ENCODE results near the gene ITGA5. TPM values are rescaled to one million over a fixed set of nuclear protein-coding genes. Genes with fewer than 3 reads are reported as not detected.

The ITGA5 gene
- total and polyA plus RNA-seq, 4 experiments from 2014 or later: 28.8 to 162 (median 111) TPM

DNA sequence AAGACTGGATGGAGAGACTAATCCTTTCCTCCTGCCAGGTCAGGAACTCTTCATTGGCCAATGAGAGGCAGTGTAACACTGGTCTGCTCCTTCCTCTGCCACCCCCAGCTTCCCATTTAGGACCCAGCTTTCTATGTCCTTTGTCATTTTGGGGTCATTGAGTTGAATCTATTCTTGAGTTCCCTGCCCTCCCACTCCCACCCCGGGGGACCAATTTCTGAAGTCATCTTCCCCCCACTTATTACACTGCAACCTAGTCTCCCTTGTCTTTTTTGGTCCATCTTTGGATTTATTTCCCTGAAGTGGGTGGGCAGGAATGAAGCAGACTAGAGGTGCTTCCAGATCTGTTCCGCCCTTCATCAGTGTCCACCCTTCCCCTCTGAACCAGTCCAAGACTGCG, 7.6 kb upstream of the ITGA5 start:
- intact Hi-C loops (cut with micrococcal nuclease): loop anchor here (1.0 kb wide), 1 partner anchor 13 kb away; no protein-coding TSS in a partner anchor
- Mint-ChIP-seq H3K9me3 (no peaks in the 10 kb centered on the region), H3K4me1 (peaks cover 7 to 33% (median 22%) of the 10 kb centered on the region in 4 donors), H3K27me3 (peaks cover 0 to 1% of the 10 kb centered on the region in 2 donors), H3K4me3 (no peak overlapping the region), H3K27ac (no peak overlapping the region), H3K36me3 (no peaks in the 10 kb centered on the region)
- ChIA-PET CTCF (ENCODE audit: partially characterized antibody) (interaction anchor here (3.7 to 29.3 kb wide), 3 partner anchors 9 to 26 kb away, joined by 32 to 938 read pairs (median 58); partner anchors contain the start of gene ITGA5), POLR2A (ENCODE audit: partially characterized antibody) (interaction anchor here (7.4 kb wide), 1 partner anchor 13 kb away, joined by 64 read pairs; no protein-coding TSS in a partner anchor)
- H3K36me3 ChIP-seq (ENCODE audit: insufficient read depth, low read length): no peaks in the 10 kb centered on the region
- H3K27ac ChIP-seq (ENCODE audit: low read depth, low read length): no peak overlapping the region
- H3K4me1 ChIP-seq (ENCODE audit: insufficient read depth, low read length): peaks cover 26% of the 10 kb centered on the region
- no peak for DNase-seq
- H3K27me3 ChIP-seq (ENCODE audit: insufficient read depth, low read length): no peaks in the 10 kb centered on the region
- no peak overlapping the region for H3K4me3 ChIP-seq (ENCODE audit: low read length in 2 of 2)
- no peaks in the 10 kb centered on the region for H3K9me3 ChIP-seq (ENCODE audit: control insufficient read depth in 1 of 2, low read length in 2 of 2)

DNA sequence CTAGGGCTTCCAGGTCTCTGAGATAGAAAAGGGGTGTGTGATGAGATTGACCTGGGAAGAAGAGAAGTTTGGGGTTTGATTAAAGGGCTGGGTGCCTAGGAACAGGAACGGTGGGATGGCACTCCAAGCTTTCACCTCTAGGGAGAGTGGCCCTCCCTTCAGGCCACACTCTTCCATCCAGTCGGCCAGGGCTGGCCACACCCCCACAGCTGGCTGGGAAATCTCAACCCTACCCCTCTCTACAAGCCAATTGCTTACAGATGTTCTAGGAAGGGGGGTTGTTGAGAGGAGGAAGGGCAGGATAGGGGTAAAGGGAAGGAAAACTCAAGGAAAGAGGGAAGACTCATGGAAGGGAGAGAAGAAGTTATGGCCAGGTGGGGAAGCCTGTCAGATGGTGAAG, 6.6 kb upstream of the ITGA5 start:
- Mint-ChIP-seq H3K27ac (peak overlapping the region in 1 of 7 donors; percentile 48), H3K4me3 (no peak overlapping the region), H3K36me3 (peaks cover 0 to 1% of the 10 kb centered on the region in 2 donors), H3K9me3 (no peaks in the 10 kb centered on the region), H3K27me3 (peaks cover 0 to 1% of the 10 kb centered on the region in 2 donors), H3K4me1 (peaks cover 11 to 35% (median 23%) of the 10 kb centered on the region in 4 donors)
- Histone ChIP-seq H3K27ac (ENCODE audit: low read depth, low read length) (no peak overlapping the region), H3K9me3 (ENCODE audit: control insufficient read depth in 1 of 2, low read length in 2 of 2) (no peaks in the 10 kb centered on the region), H3K27me3 (ENCODE audit: insufficient read depth, low read length) (no peaks in the 10 kb centered on the region), H3K36me3 (ENCODE audit: insufficient read depth, low read length) (no peaks in the 10 kb centered on the region), H3K4me1 (ENCODE audit: insufficient read depth, low read length) (peaks cover 22% of the 10 kb centered on the region), H3K4me3 (ENCODE audit: low read length in 2 of 2) (no peak overlapping the region)
- POLR2A ChIA-PET (ENCODE audit: partially characterized antibody): interaction anchor here (2.4 to 7.4 kb wide), 2 partner anchors 12 to 26 kb away, joined by 7 to 64 read pairs; no protein-coding TSS in a partner anchor
- CTCF ChIA-PET (ENCODE audit: partially characterized antibody): interaction anchor here (8.7 to 29.3 kb wide), 2 partner anchors 13 to 25 kb away, joined by 58 to 938 read pairs; no protein-coding TSS in a partner anchor
- no peak for DNase-seq
- intact Hi-C loops (cut with micrococcal nuclease): loop anchor here (1.0 kb wide), 1 partner anchor 12 kb away; no protein-coding TSS in a partner anchor

GRCh38 chr12:54424224-54424623, 5.2 kb upstream of the ITGA5 start:
- Histone ChIP-seq H3K4me3 (ENCODE audit: low read length in 2 of 2) (no peak overlapping the region), H3K9me3 (ENCODE audit: control insufficient read depth in 1 of 2, low read length in 2 of 2) (no peaks in the 10 kb centered on the region), H3K4me1 (ENCODE audit: insufficient read depth, low read length) (peaks cover 32% of the 10 kb centered on the region), H3K36me3 (ENCODE audit: insufficient read depth, low read length) (no peaks in the 10 kb centered on the region), H3K27me3 (ENCODE audit: insufficient read depth, low read length) (no peaks in the 10 kb centered on the region), H3K27ac (ENCODE audit: low read depth, low read length) (no peak overlapping the region)
- H3K4me1 Mint-ChIP-seq: peaks cover 13 to 44% (median 29%) of the 10 kb centered on the region in 4 donors
- POLR2A ChIA-PET (ENCODE audit: partially characterized antibody): interaction anchor here (1.2 to 7.4 kb wide), 3 partner anchors 10 to 100 kb away, joined by 3 to 64 read pairs (median 7); no protein-coding TSS in a partner anchor
- CTCF ChIA-PET (ENCODE audit: partially characterized antibody): interaction anchor here (0.7 to 29.3 kb wide), 5 partner anchors 9 to 23 kb away, joined by 3 to 938 read pairs (median 5); no protein-coding TSS in a partner anchor
- H3K27ac Mint-ChIP-seq: peak overlapping the region in 1 of 7 donors; percentile 80
- no peak for DNase-seq
- H3K27me3 Mint-ChIP-seq: peaks cover 0 to 1% of the 10 kb centered on the region in 2 donors
- H3K36me3 Mint-ChIP-seq: peaks cover 0 to 5% of the 10 kb centered on the region in 2 donors
- H3K9me3 Mint-ChIP-seq: no peaks in the 10 kb centered on the region
- intact Hi-C loops (cut with micrococcal nuclease): no loop called here
- no peak overlapping the region for H3K4me3 Mint-ChIP-seq

GRCh38 chr12:54423816-54424150, 4.7 kb upstream of the ITGA5 start:
- POLR2A ChIA-PET (ENCODE audit: partially characterized antibody): interaction anchor here (1.2 to 7.4 kb wide), 3 partner anchors 10 to 99 kb away, joined by 3 to 64 read pairs (median 7); no protein-coding TSS in a partner anchor
- H3K9me3 Mint-ChIP-seq: no peaks in the 10 kb centered on the region
- DNase-seq: no peak
- no peaks in the 10 kb centered on the region for H3K36me3 ChIP-seq (ENCODE audit: insufficient read depth, low read length)
- H3K36me3 Mint-ChIP-seq: peaks cover 0 to 5% of the 10 kb centered on the region in 2 donors
- H3K27me3 Mint-ChIP-seq: peaks cover 0 to 1% of the 10 kb centered on the region in 2 donors
- peaks cover 28% of the 10 kb centered on the region for H3K4me1 ChIP-seq (ENCODE audit: insufficient read depth, low read length)
- intact Hi-C loops (cut with micrococcal nuclease): no loop called here
- no peak overlapping the region for H3K4me3 Mint-ChIP-seq
- H3K9me3 ChIP-seq (ENCODE audit: control insufficient read depth in 1 of 2, low read length in 2 of 2): no peaks in the 10 kb centered on the region
- no peak overlapping the region for H3K27ac Mint-ChIP-seq
- H3K27me3 ChIP-seq (ENCODE audit: insufficient read depth, low read length): no peaks in the 10 kb centered on the region
- peaks cover 13 to 40% (median 25%) of the 10 kb centered on the region in 4 donors for H3K4me1 Mint-ChIP-seq
- H3K4me3 ChIP-seq (ENCODE audit: low read length in 2 of 2): no peak overlapping the region
- no peak overlapping the region for H3K27ac ChIP-seq (ENCODE audit: low read depth, low read length)
- CTCF ChIA-PET (ENCODE audit: partially characterized antibody): interaction anchor here (0.6 to 29.3 kb wide), 4 partner anchors 11 to 75 kb away, joined by 3 to 938 read pairs (median 30); no protein-coding TSS in a partner anchor

GRCh38 chr12:54421879-54422250, 2.8 kb upstream of the ITGA5 start:
- POLR2A ChIA-PET (ENCODE audit: partially characterized antibody): interaction anchor here (11.6 kb wide), 1 partner anchor 20 kb away, joined by 213 read pairs; no protein-coding TSS in a partner anchor
- Mint-ChIP-seq H3K27ac (peak overlapping the region in 4 of 7 donors; percentile 3 to 90 (median 80)), H3K27me3 (peaks cover 0 to 1% of the 10 kb centered on the region in 2 donors), H3K4me3 (peak overlapping the region in 1 of 8 donors; percentile 59), H3K36me3 (peaks cover 0 to 13% of the 10 kb centered on the region in 2 donors), H3K4me1 (peaks cover 14 to 48% (median 18%) of the 10 kb centered on the region in 4 donors), H3K9me3 (no peaks in the 10 kb centered on the region)
- H3K4me3 ChIP-seq (ENCODE audit: low read length in 2 of 2): no peak overlapping the region
- intact Hi-C loops (cut with micrococcal nuclease): no loop called here
- H3K27ac ChIP-seq (ENCODE audit: low read depth, low read length): no peak overlapping the region
- no peaks in the 10 kb centered on the region for H3K9me3 ChIP-seq (ENCODE audit: control insufficient read depth in 1 of 2, low read length in 2 of 2)
- DNase-seq: no peak
- H3K4me1 ChIP-seq (ENCODE audit: insufficient read depth, low read length): peaks cover 21% of the 10 kb centered on the region
- CTCF ChIA-PET (ENCODE audit: partially characterized antibody): interaction anchor here (14.7 kb wide), 1 partner anchor 21 kb away, joined by 379 read pairs; no protein-coding TSS in a partner anchor
- no peaks in the 10 kb centered on the region for H3K36me3 ChIP-seq (ENCODE audit: insufficient read depth, low read length)
- no peaks in the 10 kb centered on the region for H3K27me3 ChIP-seq (ENCODE audit: insufficient read depth, low read length)

GRCh38 chr12:54421175-54421878, 2.3 kb upstream of the ITGA5 start:
- ChIA-PET POLR2A (ENCODE audit: partially characterized antibody) (interaction anchor here (1.7 to 11.6 kb wide), 2 partner anchors 10 to 20 kb away, joined by 7 to 213 read pairs; no protein-coding TSS in a partner anchor), CTCF (ENCODE audit: partially characterized antibody) (interaction anchor here (1.1 to 14.7 kb wide), 2 partner anchors 17 to 20 kb away, joined by 3 to 379 read pairs; no protein-coding TSS in a partner anchor)
- peak overlapping the region in 4 of 8 donors; percentile 7 to 79 (median 43) for H3K4me3 Mint-ChIP-seq
- no peaks in the 10 kb centered on the region for H3K36me3 ChIP-seq (ENCODE audit: insufficient read depth, low read length)
- no peak overlapping the region for H3K4me3 ChIP-seq (ENCODE audit: low read length in 2 of 2)
- H3K36me3 Mint-ChIP-seq: peaks cover 0 to 19% of the 10 kb centered on the region in 2 donors
- no peaks in the 10 kb centered on the region for H3K27me3 ChIP-seq (ENCODE audit: insufficient read depth, low read length)
- no peaks in the 10 kb centered on the region for H3K9me3 Mint-ChIP-seq
- no peak for DNase-seq
- H3K27me3 Mint-ChIP-seq: peaks cover 0 to 1% of the 10 kb centered on the region in 2 donors
- H3K9me3 ChIP-seq (ENCODE audit: control insufficient read depth in 1 of 2, low read length in 2 of 2): no peaks in the 10 kb centered on the region
- H3K4me1 Mint-ChIP-seq: peaks cover 19 to 54% (median 24%) of the 10 kb centered on the region in 4 donors
- intact Hi-C loops (cut with micrococcal nuclease): no loop called here
- no peak overlapping the region for H3K27ac ChIP-seq (ENCODE audit: low read depth, low read length)
- peak overlapping the region in 6 of 7 donors; percentile 3 to 90 (median 54) for H3K27ac Mint-ChIP-seq
- H3K4me1 ChIP-seq (ENCODE audit: insufficient read depth, low read length): peaks cover 26% of the 10 kb centered on the region
